Activated naive CD8-positive, alpha-beta T cell treated with anti-CD3 and anti-CD28 coated beads for 36 hours (primary cell): ENCODE measurements around the gene TARM1. TPM values are rescaled to one million over a fixed set of nuclear protein-coding genes. Genes with fewer than 3 reads are reported as not detected.

Source experiments
- DNase-seq: peaks from one replicate; pipeline ENCODE4 v3.0.0; 2021
- H3K27ac Mint-ChIP-seq: one replicate; pipeline ENCODE4 v1.8.0; 2022; ENCODE audit warnings: mild to moderate bottlenecking, moderate library complexity, mixed read lengths
- H3K27me3 Mint-ChIP-seq: one replicate; pipeline ENCODE4 v1.8.0; 2022; ENCODE audit warnings: mild to moderate bottlenecking, mixed read lengths
- H3K36me3 Mint-ChIP-seq: one replicate; pipeline ENCODE4 v1.8.0; 2021; ENCODE audit warnings: mild to moderate bottlenecking, mixed read lengths
- H3K4me1 Mint-ChIP-seq: one replicate; pipeline ENCODE4 v1.8.0; 2021; ENCODE audit warnings: mixed read lengths
- H3K4me3 Mint-ChIP-seq: one replicate; pipeline ENCODE4 v1.8.0; 2022; ENCODE audit warnings: mild to moderate bottlenecking, moderate library complexity, mixed read lengths
- H3K9me3 Mint-ChIP-seq: one replicate; pipeline ENCODE4 v1.8.0; 2022; ENCODE audit warnings: mixed read lengths
- total RNA-seq, 2 experiments: library from RNA; stranded (reverse); gene quantifications; one replicate each; pipeline ENCODE4 v1.2.3, GENCODE V29; 2021

TARM1 gene
- total RNA-seq, 2 experiments from 2014 or later, result not detected

DNA sequence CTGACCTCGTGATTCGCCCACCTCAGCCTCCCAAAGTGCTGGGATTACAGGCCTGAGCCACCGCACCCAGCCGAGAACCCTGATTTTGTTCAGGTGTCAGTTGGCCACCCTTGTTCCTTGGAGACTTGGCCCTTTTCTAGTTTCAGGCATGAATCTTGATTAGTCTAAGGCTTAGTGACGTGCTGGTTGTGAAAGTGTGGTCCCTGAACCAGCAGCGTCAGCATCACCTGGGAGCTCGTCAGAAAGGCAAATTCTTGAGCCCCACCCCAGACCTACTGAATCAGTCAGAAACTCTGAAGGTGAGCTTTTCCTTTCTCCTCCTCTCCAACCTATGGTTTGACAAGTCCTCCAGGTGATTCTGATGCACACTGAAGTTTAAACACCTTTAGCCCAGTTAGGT is 54.5 kb downstream of the TARM1 start:
- peaks cover 69% of the 10 kb centered on the region for H3K27me3 Mint-ChIP-seq
- no peaks in the 10 kb centered on the region for H3K4me1 Mint-ChIP-seq
- H3K27ac Mint-ChIP-seq, result no peak overlapping the region
- no peak overlapping the region for H3K4me3 Mint-ChIP-seq
- DNase-seq, result no peak
- no peaks in the 10 kb centered on the region for H3K36me3 Mint-ChIP-seq
- no peaks in the 10 kb centered on the region for H3K9me3 Mint-ChIP-seq

GRCh38 chr19:54024660-54025059 is 56.5 kb downstream of the TARM1 start:
- no peak for DNase-seq
- no peaks in the 10 kb centered on the region for H3K9me3 Mint-ChIP-seq
- H3K4me3 Mint-ChIP-seq, result no peak overlapping the region
- peaks cover 6% of the 10 kb centered on the region for H3K4me1 Mint-ChIP-seq
- H3K27ac Mint-ChIP-seq, result no peak overlapping the region
- H3K36me3 Mint-ChIP-seq, result no peaks in the 10 kb centered on the region
- peaks cover 63% of the 10 kb centered on the region for H3K27me3 Mint-ChIP-seq

GRCh38 chr19:54023191-54023590 is 58.0 kb downstream of the TARM1 start:
- peaks cover 61% of the 10 kb centered on the region for H3K27me3 Mint-ChIP-seq
- H3K4me3 Mint-ChIP-seq, result no peak overlapping the region
- H3K36me3 Mint-ChIP-seq, result no peaks in the 10 kb centered on the region
- DNase-seq, result no peak
- H3K4me1 Mint-ChIP-seq, result peaks cover 6% of the 10 kb centered on the region
- no peak overlapping the region for H3K27ac Mint-ChIP-seq
- no peaks in the 10 kb centered on the region for H3K9me3 Mint-ChIP-seq

GRCh38 chr19:54021932-54022331 is 59.2 kb downstream of the TARM1 start:
- Mint-ChIP-seq H3K4me3 (no peak overlapping the region), H3K36me3 (no peaks in the 10 kb centered on the region), H3K27me3 (peaks cover 64% of the 10 kb centered on the region), H3K4me1 (peaks cover 6% of the 10 kb centered on the region), H3K9me3 (no peaks in the 10 kb centered on the region), H3K27ac (no peak overlapping the region)
- DNase-seq, result no peak

GRCh38 chr19:54021363-54021762 is 59.8 kb downstream of the TARM1 start:
- DNase-seq, result no peak
- Mint-ChIP-seq H3K36me3 (no peaks in the 10 kb centered on the region), H3K27me3 (peaks cover 60% of the 10 kb centered on the region), H3K9me3 (no peaks in the 10 kb centered on the region), H3K4me1 (peaks cover 6% of the 10 kb centered on the region), H3K4me3 (no peak overlapping the region), H3K27ac (no peak overlapping the region)

Other genes with a start within 250 kb of the TARM1 start
- 10 to 100 TPM; 30.9 to 32.1 TPM for gene MYADM, start 213.5 kb downstream of the TARM1 start, total RNA-seq
- gene PRKCG, start 199.2 kb downstream of the TARM1 start, total RNA-seq, result under 1 TPM in 1 of 2 experiments, not detected in 1; 0.35 TPM
- not detected for gene CACNG7, start 172.1 kb downstream of the TARM1 start, total RNA-seq
- gene CACNG8, start 118.4 kb downstream of the TARM1 start, total RNA-seq, result not detected
- not detected for gene CACNG6, start 89.7 kb downstream of the TARM1 start, total RNA-seq
- gene VSTM1, start 17.5 kb downstream of the TARM1 start, total RNA-seq, result not detected
- under 1 TPM; 0.37 to 0.38 TPM for gene OSCAR, start 19.4 kb upstream of the TARM1 start, total RNA-seq
- gene NDUFA3, start 21.5 kb upstream of the TARM1 start, total RNA-seq, result 10 to 100 TPM; 93.6 to 97.9 TPM
- gene TFPT, start 34.3 kb upstream of the TARM1 start, total RNA-seq, result 10 to 100 TPM; 33.3 to 38.5 TPM
- gene PRPF31, start 34.4 kb upstream of the TARM1 start, total RNA-seq, result 100 to 1,000 TPM; 120 to 124 TPM
- 10 to 100 TPM; 59.0 to 62.1 TPM for gene CNOT3, start 56.4 kb upstream of the TARM1 start, total RNA-seq
- gene LENG1, start 78.4 kb upstream of the TARM1 start, total RNA-seq, result 1 to 10 TPM; 3.2 to 4.1 TPM
- gene TMC4, start 91.8 kb upstream of the TARM1 start, total RNA-seq, result not detected
- 10 to 100 TPM; 57.0 to 57.1 TPM for gene MBOAT7, start 108.2 kb upstream of the TARM1 start, total RNA-seq
- gene TSEN34, start 109.9 kb upstream of the TARM1 start, total RNA-seq, result 10 to 100 TPM; 15.5 to 16.4 TPM
- gene RPS9, start 119.5 kb upstream of the TARM1 start, total RNA-seq, result 1,000 to 10,000 TPM; 1,783 to 1,787 TPM
- not detected for gene LILRB3, start 141.6 kb upstream of the TARM1 start, total RNA-seq
- not detected for gene LILRA6, start 161.4 kb upstream of the TARM1 start, total RNA-seq
- gene LILRB5, start 175.9 kb upstream of the TARM1 start, total RNA-seq, result not detected
- not detected for gene LILRB2, start 199.7 kb upstream of the TARM1 start, total RNA-seq
- gene LILRA5, start 231.8 kb upstream of the TARM1 start, total RNA-seq, result not detected